Mesodermal cell (in vitro differentiated cells): ENCODE measurements around the gene AKT3.
A peak's percentile ranks its signal among the peaks of the same experiment; 100 is the strongest.

Source experiments
- H3K27ac ChIP-seq: 2 replicates; pipeline ENCODE4 v1.7.0; 2013; ENCODE audit warnings: mild to moderate bottlenecking, low read depth, low read length, moderate library complexity; ENCODE audit not compliant: severe bottlenecking
- H3K36me3 ChIP-seq: 2 replicates; pipeline ENCODE4 v1.7.1; 2013; ENCODE audit warnings: mild to moderate bottlenecking, low read length, moderate library complexity; ENCODE audit not compliant: control insufficient read depth, insufficient read depth
- H3K4me1 ChIP-seq: one replicate; pipeline ENCODE4 v1.7.1; 2013; ENCODE audit warnings: mild to moderate bottlenecking, low read length; ENCODE audit not compliant: insufficient read depth, control insufficient read depth, poor library complexity, severe bottlenecking
- H3K4me3 ChIP-seq: 2 replicates; pipeline ENCODE4 v1.7.0; 2013; ENCODE audit warnings: low read length, control low read depth, mild to moderate bottlenecking; ENCODE audit not compliant: insufficient read depth, poor library complexity, severe bottlenecking; ENCODE audit errors: extremely low read depth
- H3K9me3 ChIP-seq: 2 replicates; pipeline ENCODE4 v1.7.1; 2013; ENCODE audit warnings: mild to moderate bottlenecking, low read length, moderate library complexity; ENCODE audit not compliant: control insufficient read depth
- WGBS, 2 experiments: methylation state at CpG; one replicate each; pipeline ENCODE4 v1.1.5; 2013; ENCODE audit warnings: missing lambda C conversion rate in 2 of 2; ENCODE audit not compliant: insufficient coverage in 2 of 2; 5-methylcytosine and 5-hydroxymethylcytosine counted together

The AKT3 gene

GRCh38 chr1:243562473-243562872 lies 287.6 kb downstream of the AKT3 start:
- H3K4me1 ChIP-seq = peaks cover 12% of the 10 kb centered on the region
- H3K9me3 ChIP-seq = peaks cover 6% of the 10 kb centered on the region
- WGBS, 2 experiments = 100% methylated on average over 1 of the region's 1 CpG
- H3K36me3 ChIP-seq = peaks cover 16% of the 10 kb centered on the region
- no peak overlapping the region for H3K4me3 ChIP-seq
- no peak overlapping the region for H3K27ac ChIP-seq

DNA sequence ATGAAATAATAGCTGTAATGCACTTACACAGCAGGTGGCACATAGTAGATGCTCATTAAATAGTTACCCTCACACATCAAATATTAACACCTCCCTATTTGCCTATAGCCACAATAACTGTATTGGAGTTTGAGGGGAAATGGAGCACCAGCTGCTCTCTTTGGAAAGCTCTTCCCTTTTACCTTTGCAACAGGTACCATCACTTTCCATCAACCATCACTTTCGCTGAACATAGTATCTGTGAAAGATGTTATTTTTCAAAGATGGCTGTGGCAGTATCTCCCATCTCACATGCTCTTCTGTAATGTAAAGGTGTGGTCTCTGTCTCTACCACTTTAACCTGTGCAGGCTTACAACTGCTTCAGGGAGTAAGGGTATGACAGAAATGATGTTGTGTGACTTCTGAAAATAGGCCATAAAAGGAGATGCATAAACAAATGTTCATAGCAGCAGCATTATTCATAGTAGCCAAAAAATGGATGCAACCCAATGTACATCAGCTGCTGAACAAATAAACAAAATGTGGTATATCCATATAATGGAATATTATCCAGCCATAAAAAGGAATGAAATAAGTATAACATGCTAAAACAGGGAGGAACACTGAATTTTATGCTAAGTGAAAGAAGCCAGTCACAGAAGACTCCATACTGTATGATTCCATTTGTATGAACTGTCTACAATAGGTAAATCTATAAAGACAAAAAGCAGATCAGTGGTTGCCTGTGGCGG lies 288.3 kb downstream of the AKT3 start:
- Histone ChIP-seq H3K9me3 (peaks cover 6% of the 10 kb centered on the region), H3K36me3 (peaks cover 16% of the 10 kb centered on the region), H3K4me1 (peaks cover 12% of the 10 kb centered on the region), H3K27ac (no peak overlapping the region), H3K4me3 (no peak overlapping the region)
- 100% methylated on average over 1 of the region's 2 CpGs for WGBS, 2 experiments

- Histone ChIP-seq H3K36me3 (peaks cover 16% of the 10 kb centered on the region), H3K9me3 (peaks cover 6% of the 10 kb centered on the region), H3K4me3 (no peak overlapping the region), H3K4me1 (peaks cover 12% of the 10 kb centered on the region), H3K27ac (peak overlapping the region; percentile 30)
- WGBS, 2 experiments = 78 to 84% methylated on average over 2 to 4 of the region's 7 CpGs
These were observed 290.4 kb downstream of the AKT3 start for GRCh38 chr1:243559575-243560162.

GRCh38 chr1:243558576-243558975 lies 291.5 kb downstream of the AKT3 start:
- H3K4me3 ChIP-seq = no peak overlapping the region
- H3K27ac ChIP-seq = no peak overlapping the region
- peaks cover 16% of the 10 kb centered on the region for H3K36me3 ChIP-seq
- H3K9me3 ChIP-seq = peaks cover 6% of the 10 kb centered on the region
- 100% methylated on average over 1 of the region's 1 CpG; no CpG with 5 or more reads in 1 of the 2 experiments for WGBS, 2 experiments
- peaks cover 12% of the 10 kb centered on the region for H3K4me1 ChIP-seq

DNA sequence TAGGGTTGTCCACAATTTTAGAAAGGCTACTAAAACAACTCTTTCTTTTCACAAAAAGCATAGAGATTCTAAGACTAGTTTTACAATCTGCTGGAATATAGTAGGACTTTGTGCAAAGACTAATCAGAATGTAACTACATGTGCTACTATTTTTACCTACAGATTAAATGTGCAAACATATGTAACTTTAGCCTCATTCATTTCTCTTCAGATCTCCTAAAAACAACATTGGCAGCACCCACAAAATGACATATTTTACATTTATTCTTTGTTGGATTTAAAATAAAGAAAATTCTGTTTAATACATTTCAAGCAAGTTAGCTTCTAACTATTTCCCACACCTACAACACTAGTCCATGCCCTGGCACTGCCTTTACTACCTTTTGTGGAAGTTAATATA lies 292.2 kb downstream of the AKT3 start:
- Histone ChIP-seq H3K36me3 (peaks cover 16% of the 10 kb centered on the region), H3K4me1 (peaks cover 12% of the 10 kb centered on the region), H3K9me3 (peaks cover 6% of the 10 kb centered on the region), H3K4me3 (no peak overlapping the region), H3K27ac (no peak overlapping the region)

GRCh38 chr1:243554686-243555085 lies 295.4 kb downstream of the AKT3 start:
- H3K27ac ChIP-seq = no peak overlapping the region
- no peaks in the 10 kb centered on the region for H3K9me3 ChIP-seq
- H3K4me1 ChIP-seq = peaks cover 8% of the 10 kb centered on the region
- WGBS, 2 experiments = 91 to 100% methylated on average over 1 to 2 of the region's 4 CpGs
- H3K4me3 ChIP-seq = no peak overlapping the region
- no peaks in the 10 kb centered on the region for H3K36me3 ChIP-seq

GRCh38 chr1:243553090-243553489 lies 297.0 kb downstream of the AKT3 start:
- Histone ChIP-seq H3K4me3 (no peak overlapping the region), H3K36me3 (no peaks in the 10 kb centered on the region), H3K9me3 (no peaks in the 10 kb centered on the region), H3K27ac (no peak overlapping the region), H3K4me1 (peaks cover 8% of the 10 kb centered on the region)
- WGBS, 2 experiments = 100% methylated on average over 1 of the region's 2 CpGs; no CpG with 5 or more reads in 1 of the 2 experiments

DNA sequence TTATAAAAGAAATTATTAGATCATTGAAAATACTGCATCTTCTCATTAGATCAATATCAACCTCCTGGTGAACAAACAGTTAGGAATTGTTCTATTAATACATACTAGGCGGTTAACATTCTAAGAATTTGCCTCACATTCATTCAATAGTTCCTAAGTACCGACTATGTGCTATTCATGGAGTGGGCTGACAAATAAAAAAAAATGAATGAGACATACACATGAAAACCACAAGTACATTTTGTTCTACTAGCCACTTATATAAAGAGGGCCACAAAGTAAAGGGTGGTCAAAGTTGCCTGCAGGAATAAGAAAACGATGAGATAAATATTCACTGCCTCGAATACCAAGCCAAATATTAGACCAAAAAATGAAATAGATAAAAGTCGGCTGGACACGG lies 299.8 kb downstream of the AKT3 start:
- no peak overlapping the region for H3K4me3 ChIP-seq
- 100% methylated on average over 4 of the region's 6 CpGs; no CpG with 5 or more reads in 1 of the 2 experiments for WGBS, 2 experiments
- H3K4me1 ChIP-seq = peaks cover 8% of the 10 kb centered on the region
- no peak overlapping the region for H3K27ac ChIP-seq
- peaks cover 10% of the 10 kb centered on the region for H3K36me3 ChIP-seq
- H3K9me3 ChIP-seq = no peaks in the 10 kb centered on the region

- no peak overlapping the region for H3K27ac ChIP-seq
- H3K9me3 ChIP-seq = no peaks in the 10 kb centered on the region
- peaks cover 10% of the 10 kb centered on the region for H3K36me3 ChIP-seq
- peaks cover 8% of the 10 kb centered on the region for H3K4me1 ChIP-seq
- H3K4me3 ChIP-seq = no peak overlapping the region
These were observed 300.3 kb downstream of the AKT3 start for GRCh38 chr1:243549791-243550190.

GRCh38 chr1:243549108-243549507 lies 300.9 kb downstream of the AKT3 start:
- Histone ChIP-seq H3K4me1 (peaks cover 8% of the 10 kb centered on the region), H3K36me3 (peaks cover 15% of the 10 kb centered on the region), H3K4me3 (no peak overlapping the region), H3K9me3 (no peaks in the 10 kb centered on the region), H3K27ac (no peak overlapping the region)

DNA sequence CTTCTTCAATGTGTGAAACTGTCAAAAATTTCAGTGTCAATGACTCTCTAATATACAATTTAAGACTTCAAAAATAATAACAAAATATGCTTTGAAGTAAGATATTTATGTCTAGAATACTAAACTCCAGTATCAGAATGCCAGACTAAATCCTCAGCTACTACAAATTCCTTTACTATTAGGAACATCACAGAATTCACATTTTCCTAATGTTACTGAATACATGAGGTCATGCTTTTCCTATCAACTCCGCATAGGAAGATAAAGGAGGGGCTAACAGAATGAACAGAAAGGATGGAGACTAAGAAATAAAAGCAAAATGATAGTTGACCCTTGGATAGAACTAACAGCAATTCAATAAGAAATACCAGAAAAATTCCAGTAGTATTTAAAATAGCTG lies 301.5 kb downstream of the AKT3 start:
- WGBS, 2 experiments = no CpG with 5 or more reads among the region's 1 CpG
- Histone ChIP-seq H3K36me3 (peaks cover 16% of the 10 kb centered on the region), H3K9me3 (no peaks in the 10 kb centered on the region), H3K27ac (no peak overlapping the region), H3K4me3 (no peak overlapping the region), H3K4me1 (peaks cover 8% of the 10 kb centered on the region)
